Large intestine (tissue), 3 donors: ENCODE results near the gene NT5C1A. TPM values are rescaled to one million over a fixed set of nuclear protein-coding genes. Genes with fewer than 3 reads are reported as not detected.

Experiments
- DNase-seq, 2 donors: peaks; one replicate each; pipeline versions ENCODE4 v3.0.0 to v3.0.0-alpha.2; 2013
- H3K27ac ChIP-seq: one replicate; pipeline ENCODE4 v1.5.1; 2013; ENCODE audit warnings: low read length
- H3K27me3 ChIP-seq: 2 replicates; pipeline ENCODE4 v1.6.1; 2013; ENCODE audit warnings: low read length; ENCODE audit not compliant: control insufficient read depth, insufficient read depth
- H3K36me3 ChIP-seq: 2 replicates; pipeline ENCODE4 v1.6.1; 2013; ENCODE audit warnings: low read length; ENCODE audit not compliant: control insufficient read depth, insufficient read depth
- H3K4me1 ChIP-seq: one replicate; pipeline ENCODE4 v1.6.1; 2013; ENCODE audit warnings: low read length; ENCODE audit not compliant: control insufficient read depth, insufficient read depth
- H3K4me3 ChIP-seq: one replicate; pipeline ENCODE4 v1.5.1; 2013; ENCODE audit warnings: low read length
- H3K9me3 ChIP-seq: one replicate; pipeline ENCODE4 v1.6.1; 2013; ENCODE audit warnings: mild to moderate bottlenecking, low read depth, low read length, moderate library complexity; ENCODE audit not compliant: control insufficient read depth
- whole genome bisulfite sequencing: methylation state at CpG from one replicate; pipeline ENCODE4 v1.1.5; 2013; ENCODE audit warnings: low lambda C conversion rate; ENCODE audit not compliant: insufficient coverage; 5-methylcytosine and 5-hydroxymethylcytosine counted together
- polyA plus RNA-seq: library from polyadenylated mRNA; unstranded; fragments of 120-200 nt; gene quantifications from one replicate; pipeline ENCODE4 v1.2.1, GENCODE V29; 2013

Gene NT5C1A
- polyA plus RNA-seq, 1 donor: 0.21 TPM

GRCh38 chr1:39700348-39700747, 28.4 kb upstream of the NT5C1A start:
- Histone ChIP-seq H3K27me3 (peaks cover 24% of the 10 kb centered on the region), H3K36me3 (no peaks in the 10 kb centered on the region), H3K27ac (no peak overlapping the region), H3K9me3 (no peaks in the 10 kb centered on the region), H3K4me3 (no peak overlapping the region), H3K4me1 (peaks cover 16% of the 10 kb centered on the region)
- no peak for DNase-seq
- no CpG with 5 or more reads among the region's 3 CpGs for WGBS

GRCh38 chr1:39699419-39699818, 27.5 kb upstream of the NT5C1A start:
- peaks cover 16% of the 10 kb centered on the region for H3K4me1 ChIP-seq
- H3K4me3 ChIP-seq: no peak overlapping the region
- no CpG with 5 or more reads among the region's 3 CpGs for WGBS
- H3K27ac ChIP-seq: no peak overlapping the region
- no peak for DNase-seq
- H3K9me3 ChIP-seq: no peaks in the 10 kb centered on the region
- H3K36me3 ChIP-seq: no peaks in the 10 kb centered on the region
- peaks cover 32% of the 10 kb centered on the region for H3K27me3 ChIP-seq

- DNase-seq: no peak
- Histone ChIP-seq H3K4me1 (peaks cover 16% of the 10 kb centered on the region), H3K27ac (no peak overlapping the region), H3K4me3 (no peak overlapping the region), H3K9me3 (no peaks in the 10 kb centered on the region), H3K27me3 (peaks cover 41% of the 10 kb centered on the region), H3K36me3 (no peaks in the 10 kb centered on the region)
- 90% methylated on average over 2 of the region's 4 CpGs for WGBS
Measured at GRCh38 chr1:39698568-39698967, 26.7 kb upstream of the NT5C1A start.

GRCh38 chr1:39696448-39696847, 24.5 kb upstream of the NT5C1A start:
- no peak for DNase-seq
- Histone ChIP-seq H3K36me3 (no peaks in the 10 kb centered on the region), H3K27me3 (peaks cover 62% of the 10 kb centered on the region), H3K9me3 (peaks cover 8% of the 10 kb centered on the region), H3K4me1 (peaks cover 18% of the 10 kb centered on the region), H3K27ac (no peak overlapping the region), H3K4me3 (no peak overlapping the region)
- WGBS: no CpG with 5 or more reads among the region's 1 CpG

- Histone ChIP-seq H3K9me3 (peaks cover 8% of the 10 kb centered on the region), H3K27me3 (peaks cover 76% of the 10 kb centered on the region), H3K4me1 (peaks cover 12% of the 10 kb centered on the region), H3K36me3 (no peaks in the 10 kb centered on the region), H3K4me3 (no peak overlapping the region), H3K27ac (no peak overlapping the region)
- peak in 1 of 2 donors; percentile 22 for DNase-seq
- WGBS: no CpG with 5 or more reads among the region's 1 CpG
Measured at GRCh38 chr1:39695016-39695415, 23.1 kb upstream of the NT5C1A start.

- Histone ChIP-seq H3K27me3 (peaks cover 82% of the 10 kb centered on the region), H3K9me3 (peaks cover 8% of the 10 kb centered on the region), H3K36me3 (no peaks in the 10 kb centered on the region), H3K27ac (no peak overlapping the region), H3K4me3 (no peak overlapping the region), H3K4me1 (peaks cover 12% of the 10 kb centered on the region)
- WGBS: no CpG with 5 or more reads among the region's 1 CpG
- DNase-seq: no peak
Measured at GRCh38 chr1:39694026-39694425, 22.1 kb upstream of the NT5C1A start.

GRCh38 chr1:39692152-39693074, 20.5 kb upstream of the NT5C1A start:
- Histone ChIP-seq H3K27ac (no peak overlapping the region), H3K4me1 (peaks cover 12% of the 10 kb centered on the region), H3K27me3 (peaks cover 87% of the 10 kb centered on the region), H3K9me3 (peaks cover 8% of the 10 kb centered on the region), H3K4me3 (peak overlapping the region; percentile 33), H3K36me3 (no peaks in the 10 kb centered on the region)
- WGBS: no CpG with 5 or more reads among the region's 56 CpGs
- peak in 1 of 2 donors; percentile 29 for DNase-seq

GRCh38 chr1:39691383-39692151, 19.7 kb upstream of the NT5C1A start, which contains the start of gene HPCAL4:
HPCAL4 (minus strand) TSS chr1:39691433; CDS start chr1:39684603, 6,830 bp downstream.
- H3K9me3 ChIP-seq: peaks cover 8% of the 10 kb centered on the region
- peaks cover 12% of the 10 kb centered on the region for H3K4me1 ChIP-seq
- no peak within 1 kb of the TSS for H3K27ac ChIP-seq
- peak; percentile 75 to 83 for DNase-seq
- H3K36me3 ChIP-seq: no peaks in the 10 kb centered on the region
- peaks cover 89% of the 10 kb centered on the region for H3K27me3 ChIP-seq
- peak within 1 kb of the TSS; percentile 33 for H3K4me3 ChIP-seq
- no CpG with 5 or more reads among the region's 47 CpGs for WGBS

- Histone ChIP-seq H3K9me3 (peaks cover 8% of the 10 kb centered on the region), H3K4me1 (peaks cover 12% of the 10 kb centered on the region), H3K27me3 (peaks cover 91% of the 10 kb centered on the region), H3K4me3 (no peak overlapping the region), H3K27ac (no peak overlapping the region), H3K36me3 (no peaks in the 10 kb centered on the region)
- no peak for DNase-seq
- WGBS: no CpG with 5 or more reads among the region's 28 CpGs
Measured at GRCh38 chr1:39690794-39691382, 19.0 kb upstream of the NT5C1A start.

- Histone ChIP-seq H3K36me3 (no peaks in the 10 kb centered on the region), H3K4me1 (peaks cover 12% of the 10 kb centered on the region), H3K27ac (no peak overlapping the region), H3K9me3 (peaks cover 8% of the 10 kb centered on the region), H3K4me3 (no peak overlapping the region), H3K27me3 (peaks cover 94% of the 10 kb centered on the region)
- WGBS: no CpG with 5 or more reads among the region's 2 CpGs
- no peak for DNase-seq
Measured at GRCh38 chr1:39690225-39690624, 18.3 kb upstream of the NT5C1A start.
